NB4 (cell line): ENCODE results near the gene ZNF423.

Source experiments
- DNase-seq: peaks from one replicate; pipeline ENCODE4 v3.0.0; 2010; ENCODE audit warnings: low read depth
- H3K4me3 ChIP-seq: one replicate; pipeline ENCODE4 v1.5.1; 2011; ENCODE audit warnings: mild to moderate bottlenecking, low read depth, low read length, moderate library complexity
- CTCF ChIP-seq: IDR thresholded peaks from one replicate; pipeline ENCODE4 v1.5.1; 2012; ENCODE audit warnings: low read depth, low read length
- MAX ChIP-seq: IDR thresholded peaks from 2 replicates; pipeline ENCODE4 v1.6.1; 2011; ENCODE audit warnings: low read depth, low read length
- MYC ChIP-seq: IDR thresholded peaks from 2 replicates; pipeline ENCODE4 v1.6.1; 2011; ENCODE audit warnings: low read depth, low read length
- POLR2A ChIP-seq: IDR thresholded peaks from 2 replicates; pipeline ENCODE4 v1.6.1; 2011; ENCODE audit warnings: mild to moderate bottlenecking; ENCODE audit not compliant: insufficient read length; ENCODE audit errors: extremely low read depth

The ZNF423 gene

GRCh38 chr16:49701065-49701685 is 154.7 kb downstream of the ZNF423 start:
- H3K4me3 ChIP-seq = no peak overlapping the region
- no peak for DNase-seq
- no peak for TF ChIP-seq CTCF
- no peak for TF ChIP-seq MYC
- no peak for TF ChIP-seq MAX
- no peak for TF ChIP-seq POLR2A

- H3K4me3 ChIP-seq = no peak overlapping the region
- no peak for DNase-seq
- TF ChIP-seq MAX (no peak), MYC (no peak), POLR2A (no peak), CTCF (no peak)
Observed at GRCh38 chr16:49700251-49701064, 155.5 kb downstream of the ZNF423 start.

- H3K4me3 ChIP-seq = no peak overlapping the region
- TF ChIP-seq POLR2A = no peak
- TF ChIP-seq MYC = no peak
- TF ChIP-seq MAX = no peak
- no peak for TF ChIP-seq CTCF
- no peak for DNase-seq
Observed at GRCh38 chr16:49699841-49700175, 156.1 kb downstream of the ZNF423 start.

GRCh38 chr16:49698931-49699840 is 156.7 kb downstream of the ZNF423 start:
- no peak overlapping the region for H3K4me3 ChIP-seq
- no peak for DNase-seq
- TF ChIP-seq MYC (no peak), MAX (no peak), CTCF (no peak), POLR2A (no peak)

- DNase-seq = no peak
- TF ChIP-seq MAX = no peak
- no peak for TF ChIP-seq POLR2A
- no peak for TF ChIP-seq CTCF
- no peak for TF ChIP-seq MYC
- H3K4me3 ChIP-seq = no peak overlapping the region
Observed at GRCh38 chr16:49698453-49698815, 157.5 kb downstream of the ZNF423 start.
